HG02571 (cell line): ENCODE data around the gene GNL2.
"Not testable (repeated sequence)": the region's sequence is repeated elsewhere in the genome, so short reads cannot be mapped to it uniquely, and the experiment has no call there.

Experiments
- ATAC-seq: cut with Tn5 transposase; IDR thresholded peaks from one replicate; pipeline ENCODE4 v1.9.1; 2021; ENCODE audit warnings: mild to moderate bottlenecking, moderate library complexity; ENCODE audit not compliant: unreplicated experiment

The GNL2 gene

DNA sequence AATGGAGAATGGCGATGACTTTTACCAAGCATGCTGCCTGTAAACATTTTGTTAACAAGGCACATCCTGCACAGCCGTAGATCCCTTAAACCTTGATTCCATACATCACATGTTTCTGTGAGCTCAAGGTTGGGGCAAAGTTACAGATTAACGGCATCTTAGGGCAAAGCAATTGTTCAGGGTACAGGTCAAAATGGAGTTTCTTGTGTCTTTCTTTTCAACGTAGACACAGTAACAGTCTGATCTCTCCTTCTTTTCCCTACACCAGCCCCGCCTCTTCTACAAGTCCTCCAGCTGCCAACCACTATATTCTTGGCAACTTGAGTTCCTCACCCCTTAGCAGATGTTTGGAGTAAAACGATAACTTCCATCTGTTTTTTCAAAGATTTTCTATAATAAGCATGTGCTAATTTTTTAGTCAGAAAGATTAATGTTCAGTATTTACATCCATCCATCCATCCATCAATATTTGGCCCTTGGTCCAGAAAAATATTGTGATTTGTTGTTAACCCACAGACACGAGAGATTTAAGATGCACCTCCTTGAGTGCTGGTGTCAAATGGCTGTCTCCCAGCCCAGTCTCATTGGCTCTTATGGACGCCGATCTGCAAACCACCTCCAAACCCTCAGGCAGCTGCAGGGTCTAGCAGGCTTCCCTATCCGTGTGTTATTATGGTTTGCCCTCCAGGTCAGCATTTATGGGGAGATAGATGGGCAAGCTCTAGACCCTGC, 35.2 kb downstream of the GNL2 start:
- no peak for ATAC-seq

DNA sequence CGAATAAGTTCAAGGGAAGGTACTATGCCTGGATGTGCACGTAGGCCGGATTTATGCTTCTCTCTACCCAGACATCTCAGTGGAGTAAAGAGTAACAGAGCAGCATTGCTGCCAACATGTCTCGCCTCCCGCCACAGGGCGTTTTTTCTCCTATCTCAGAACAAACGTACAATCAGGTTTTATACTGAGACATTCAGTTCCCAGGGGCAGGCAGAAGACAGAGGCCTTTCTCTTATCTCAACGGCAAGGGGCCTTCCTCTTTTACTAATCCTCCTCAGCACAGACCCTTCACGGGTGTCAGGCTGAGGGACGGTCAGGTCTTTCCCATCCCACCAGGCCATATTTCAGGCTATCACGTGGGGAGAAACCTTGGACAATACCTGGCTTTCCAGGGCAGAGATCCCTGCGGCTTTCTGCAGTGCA, 35.8 kb downstream of the GNL2 start:
- not testable (repeated sequence) for ATAC-seq

DNA sequence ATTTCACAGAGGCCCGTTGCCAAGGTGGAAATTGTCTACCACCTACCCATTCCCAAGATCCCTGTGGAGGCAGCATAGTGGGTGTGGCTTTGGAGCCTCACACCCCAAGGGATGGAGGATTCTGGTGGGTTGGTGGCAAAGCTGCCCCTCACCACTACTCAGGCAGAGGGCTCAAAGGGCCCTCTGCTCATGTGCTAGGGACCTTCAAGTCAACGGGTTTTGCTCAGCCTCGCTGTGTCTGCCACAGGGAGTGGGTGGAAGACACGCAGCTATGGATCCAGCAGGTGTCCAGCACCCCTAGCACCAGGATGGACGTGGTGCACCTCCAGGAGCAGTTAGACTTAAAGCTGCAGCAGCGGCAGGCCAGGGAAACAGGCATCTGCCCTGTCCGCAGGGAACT, 36.7 kb downstream of the GNL2 start:
- ATAC-seq: no peak

DNA sequence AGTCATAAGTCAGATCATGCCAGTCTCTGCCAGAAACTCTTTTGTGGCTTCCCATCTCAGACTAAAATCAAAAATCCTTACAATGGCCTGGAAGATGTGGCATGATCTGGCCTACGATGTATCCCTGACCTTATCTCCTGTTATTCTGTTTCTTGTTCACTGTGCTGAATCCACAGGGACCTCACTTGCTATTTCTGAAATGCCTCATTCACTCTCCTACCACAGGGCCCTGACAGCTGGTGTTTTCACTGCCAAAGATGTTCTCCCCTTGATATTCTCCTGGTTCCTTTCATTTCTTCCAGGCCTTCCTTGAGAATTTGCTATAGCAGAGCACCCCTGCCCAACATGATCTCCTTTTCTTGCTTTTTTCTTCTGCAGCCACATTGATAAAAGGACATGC, 37.3 kb downstream of the GNL2 start:
- no peak for ATAC-seq

DNA sequence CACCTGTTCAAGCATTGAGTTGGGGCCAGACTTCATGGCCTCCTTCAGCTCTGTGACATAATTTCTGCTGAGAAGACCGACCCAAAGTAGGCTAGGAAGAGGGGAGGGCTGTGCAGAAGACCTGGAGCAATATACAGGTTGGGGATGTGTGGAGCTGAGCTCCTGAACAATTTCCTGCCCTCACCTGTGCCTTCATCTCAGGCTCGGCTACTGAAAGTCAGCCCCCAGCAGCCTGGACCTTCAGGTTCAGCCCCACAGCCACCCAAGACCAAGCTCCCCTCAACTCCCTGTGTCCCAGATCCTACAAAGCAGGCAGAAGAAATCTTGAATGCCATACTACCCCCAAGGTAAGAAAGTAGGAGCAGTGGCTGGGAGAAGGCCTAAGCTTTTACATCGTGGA, 38.3 kb downstream of the GNL2 start:
- no peak for ATAC-seq

DNA sequence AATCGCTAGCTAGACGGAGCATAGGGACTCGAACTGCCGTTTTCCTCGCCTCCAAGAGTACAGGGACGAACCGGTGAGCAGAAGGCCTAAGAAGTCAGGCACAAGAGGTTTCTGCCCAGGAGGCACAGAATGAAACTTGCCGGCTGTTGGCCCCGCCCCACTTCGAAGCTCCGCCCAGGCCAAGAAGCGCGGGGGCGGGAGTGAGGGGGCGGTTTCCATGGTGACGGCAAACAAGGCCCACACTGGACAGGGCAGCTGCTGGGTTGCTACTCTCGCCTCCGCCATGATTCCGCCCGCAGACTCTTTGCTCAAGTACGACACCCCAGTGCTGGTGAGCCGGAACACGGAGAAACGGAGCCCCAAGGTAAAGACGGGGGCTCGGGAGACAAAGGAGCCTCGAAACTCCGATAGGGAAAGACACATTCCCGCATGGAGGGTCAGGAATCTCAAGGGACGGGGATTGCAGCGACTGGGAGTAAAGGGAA, 39.0 kb downstream of the GNL2 start, which contains the start of gene DNALI1:
TSS of gene DNALI1 (plus strand) at position 229 of the 485 bp plus-strand sequence. CDS start at position 284, 55 bp downstream.
- no peak for ATAC-seq

DNA sequence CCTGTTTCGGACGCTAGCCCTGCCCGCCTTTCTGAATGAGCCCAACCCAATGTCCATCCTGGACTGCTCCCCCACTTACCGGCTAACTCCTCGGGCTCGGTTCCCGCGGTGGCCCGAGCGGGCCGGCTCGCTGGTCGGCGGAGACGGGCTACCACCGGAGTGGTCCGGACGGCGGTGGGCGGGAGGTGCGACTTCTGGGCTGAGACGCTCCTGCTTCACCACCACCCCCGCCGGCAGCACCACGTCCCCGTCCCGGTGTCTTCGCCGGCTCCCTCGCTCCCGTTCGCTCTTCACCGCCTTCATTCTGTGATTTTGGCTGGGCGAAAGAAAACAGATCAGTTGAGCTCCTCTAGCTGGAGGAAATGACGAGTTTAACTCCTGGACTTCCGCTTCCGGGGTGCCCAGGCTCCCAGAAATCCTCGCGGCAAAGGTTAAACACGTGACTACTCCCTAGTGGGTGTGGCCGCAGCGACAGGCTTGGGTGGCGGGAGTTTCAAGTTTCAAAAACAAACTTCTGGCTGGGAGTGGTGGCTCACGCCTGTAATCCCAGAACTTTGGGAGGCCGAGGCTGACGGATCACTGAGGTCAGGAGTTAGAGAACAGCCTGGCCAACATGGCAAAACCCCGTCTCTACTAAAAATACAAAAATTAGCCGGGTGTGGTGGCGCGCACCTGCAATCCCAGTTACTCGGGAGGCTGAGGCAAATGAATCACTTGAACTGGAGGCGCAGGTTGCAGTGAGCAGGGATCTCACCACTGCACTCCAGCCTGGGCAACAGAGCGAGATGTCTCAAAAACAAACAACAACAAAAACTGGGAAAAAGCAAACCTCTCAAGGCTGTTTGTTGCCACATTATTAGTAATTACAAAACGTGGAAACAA, 41.6 kb downstream of the GNL2 start, which contains the start of gene SNIP1:
TSS of gene SNIP1 (minus strand) at position 367 of the 882 bp plus-strand sequence. CDS start at position 303, 64 bp downstream.
- ATAC-seq: peak; percentile 85

DNA sequence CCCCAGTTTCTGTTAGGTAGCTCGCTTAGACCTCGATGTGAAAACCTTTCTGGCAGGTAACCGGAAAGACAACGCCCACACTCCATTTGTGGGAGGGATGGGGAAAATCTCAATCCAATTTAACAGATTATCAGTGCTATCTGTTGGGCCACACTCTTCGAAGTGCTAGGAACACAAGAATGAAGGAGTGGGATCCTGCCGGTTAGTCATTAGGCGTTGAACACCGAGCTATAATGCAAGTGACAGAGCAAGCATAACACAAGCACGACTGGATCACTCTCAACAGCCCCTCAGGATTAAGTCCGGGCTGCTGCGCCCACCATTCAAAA, 42.2 kb downstream of the GNL2 start:
- ATAC-seq: no peak

DNA sequence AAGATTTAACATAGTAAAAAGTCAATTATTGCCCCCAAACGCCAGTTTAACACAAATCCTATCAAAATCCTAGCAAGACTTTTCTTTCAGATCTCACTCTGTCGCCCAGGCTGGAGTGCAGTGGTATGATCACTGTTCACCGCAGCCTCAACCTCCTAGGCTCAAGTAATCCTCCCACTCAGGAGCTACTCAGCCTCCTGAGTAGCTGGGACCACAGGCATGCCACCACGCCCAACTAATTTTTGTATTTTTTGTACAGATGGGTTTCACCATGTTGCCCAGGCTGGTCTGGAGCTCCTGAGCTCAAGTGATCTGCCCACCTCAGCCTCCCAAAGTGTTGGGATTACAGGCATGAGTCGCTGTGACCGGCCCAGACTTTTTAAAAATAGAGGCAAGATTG, 46.4 kb downstream of the GNL2 start:
- no peak for ATAC-seq

DNA sequence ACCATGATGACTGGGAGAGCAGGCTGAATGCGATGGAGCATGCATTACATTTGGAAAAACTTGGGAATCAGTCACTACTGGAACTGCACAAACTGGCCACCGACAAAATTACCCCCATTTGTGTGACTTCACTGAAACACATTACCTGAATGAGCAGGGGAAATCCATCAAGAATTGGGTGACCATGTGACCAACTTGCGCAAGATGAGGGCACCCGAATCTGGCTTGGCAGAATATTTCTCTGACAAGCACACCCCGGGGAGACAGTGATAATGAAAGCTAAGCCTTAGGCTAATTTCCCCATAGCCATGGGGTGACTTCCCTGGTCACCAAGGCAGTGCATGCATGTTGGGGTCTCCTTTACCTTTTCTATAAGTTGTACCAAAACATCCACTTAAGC, 50.7 kb downstream of the GNL2 start:
- no peak for ATAC-seq

DNA sequence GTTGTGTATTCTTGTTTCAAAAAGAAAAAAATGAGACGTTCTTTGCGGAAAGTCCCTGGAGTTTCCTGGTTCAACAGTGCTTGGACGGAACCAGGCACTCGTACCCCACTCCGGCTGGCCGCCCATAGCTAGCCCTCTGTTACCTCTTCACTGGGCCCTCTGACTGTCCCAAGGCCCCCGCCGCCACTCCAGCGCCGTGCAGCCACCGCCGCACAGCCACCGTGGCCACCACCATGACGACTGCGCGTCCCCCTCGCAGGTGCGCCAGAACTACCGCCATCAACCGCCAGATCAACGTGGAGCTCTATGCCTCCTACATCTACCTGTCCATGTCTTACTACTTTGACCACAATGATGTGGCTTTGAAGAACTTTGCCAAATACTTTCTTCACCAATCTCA, 51.2 kb downstream of the GNL2 start:
- no peak for ATAC-seq

DNA sequence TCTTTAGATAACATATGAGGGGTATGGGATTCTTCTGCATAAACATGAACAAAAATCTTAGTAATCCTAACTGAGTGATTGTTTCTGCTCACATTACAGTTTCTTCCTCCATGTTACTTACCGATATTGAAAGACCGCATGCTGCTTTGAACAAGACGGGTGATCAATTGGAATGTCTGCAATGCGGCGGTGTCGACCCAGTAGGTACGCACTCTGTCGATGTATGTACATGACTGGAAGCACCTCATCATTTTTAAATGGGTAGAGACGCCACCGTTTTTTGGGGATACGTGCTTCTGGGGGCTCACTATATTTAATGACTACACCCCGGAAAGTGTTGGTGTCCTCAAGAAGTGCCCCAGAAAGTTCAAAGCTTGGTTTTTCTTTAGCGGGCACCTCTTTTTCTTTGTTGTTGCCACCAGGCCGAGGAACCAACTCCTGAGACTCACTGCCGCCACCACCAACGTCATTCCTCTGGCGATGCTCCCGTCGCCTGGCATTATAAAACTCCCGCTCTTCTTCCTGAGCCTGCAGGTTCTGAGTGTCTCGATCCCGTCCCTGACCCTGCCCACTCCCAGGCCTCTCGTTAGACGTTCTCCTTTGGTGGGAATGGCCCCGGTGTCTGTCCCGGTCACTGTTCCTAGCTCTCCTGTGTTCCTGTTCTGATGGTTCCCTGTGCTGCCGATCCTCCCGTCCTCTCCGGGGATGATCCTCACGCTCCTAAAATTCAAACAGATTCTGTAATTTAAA, 55.5 kb downstream of the GNL2 start:
- ATAC-seq: no peak

DNA sequence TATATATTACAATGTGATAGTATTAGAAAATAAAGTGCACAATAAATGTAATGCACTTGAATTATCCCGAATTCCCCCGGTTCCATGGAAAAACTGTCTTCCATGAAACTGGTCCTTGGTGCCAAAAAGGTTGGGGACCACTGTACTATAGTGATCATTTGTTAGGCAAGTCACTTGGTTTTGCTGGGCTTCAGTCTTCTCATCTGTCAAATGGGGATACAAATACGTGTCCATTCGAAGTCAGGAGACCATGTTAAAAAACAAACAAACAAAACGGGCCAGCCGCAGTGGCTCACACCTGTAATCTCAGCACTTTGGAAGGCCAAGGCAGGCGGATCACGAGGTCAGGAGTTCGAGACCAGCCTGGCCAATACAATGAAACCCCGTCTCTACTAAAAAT, 56.6 kb downstream of the GNL2 start:
- not testable (repeated sequence) for ATAC-seq

DNA sequence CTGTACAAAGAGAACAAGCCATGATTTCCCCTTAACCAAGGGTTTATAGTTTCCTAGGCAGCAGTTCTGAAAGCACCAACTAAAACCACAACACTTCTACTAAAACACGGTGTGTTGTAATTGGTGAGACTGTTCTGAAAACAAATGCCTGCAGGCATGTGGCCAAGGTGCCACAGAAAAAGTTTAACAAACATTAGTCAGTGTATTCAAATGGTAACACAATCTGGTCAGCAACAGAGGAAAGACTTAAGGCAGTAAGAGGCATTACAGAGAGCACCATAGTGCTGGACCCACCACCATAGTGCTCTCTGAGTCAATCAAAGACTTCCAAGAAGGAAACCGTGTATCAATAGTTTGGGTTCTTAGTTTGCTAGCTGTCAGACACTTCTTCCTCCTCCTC, 58.4 kb downstream of the GNL2 start:
- ATAC-seq: no peak

DNA sequence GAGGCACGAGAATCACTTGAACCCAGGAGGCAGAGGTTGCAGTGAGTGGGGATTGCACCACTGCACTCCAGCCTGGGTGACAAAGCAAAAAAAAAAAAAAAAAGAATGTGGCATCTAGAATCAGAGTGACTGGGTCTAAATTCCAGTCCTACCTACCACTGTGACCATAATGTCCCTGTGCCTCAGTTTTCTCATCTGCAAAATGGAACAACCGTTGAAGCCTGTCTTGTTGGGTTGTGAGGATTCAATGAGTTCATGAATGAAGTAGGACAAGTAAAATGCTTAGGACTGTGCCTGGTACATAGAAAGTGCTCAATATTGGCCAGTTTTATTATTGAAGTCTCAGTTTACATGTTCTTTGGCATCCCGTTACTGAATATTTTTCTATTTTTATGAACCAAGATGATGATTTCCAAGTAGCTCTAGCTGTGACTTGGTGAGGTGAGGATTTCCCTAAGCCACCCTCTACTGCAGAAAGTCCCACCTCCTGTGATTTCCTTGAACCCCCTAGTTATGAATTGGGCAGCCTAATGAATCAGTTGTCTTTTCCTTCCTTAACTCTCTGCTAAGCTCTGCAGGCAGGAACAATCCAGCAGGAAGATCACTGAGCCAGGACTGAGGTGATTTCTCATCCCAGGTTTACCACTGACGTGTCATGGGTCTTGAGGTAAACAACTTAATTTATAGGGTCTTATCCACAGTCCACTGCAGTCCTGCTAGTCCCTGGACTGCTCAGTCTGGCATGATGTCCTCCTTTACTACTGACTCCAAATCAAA, 62.2 kb downstream of the GNL2 start:
- ATAC-seq: no peak

DNA sequence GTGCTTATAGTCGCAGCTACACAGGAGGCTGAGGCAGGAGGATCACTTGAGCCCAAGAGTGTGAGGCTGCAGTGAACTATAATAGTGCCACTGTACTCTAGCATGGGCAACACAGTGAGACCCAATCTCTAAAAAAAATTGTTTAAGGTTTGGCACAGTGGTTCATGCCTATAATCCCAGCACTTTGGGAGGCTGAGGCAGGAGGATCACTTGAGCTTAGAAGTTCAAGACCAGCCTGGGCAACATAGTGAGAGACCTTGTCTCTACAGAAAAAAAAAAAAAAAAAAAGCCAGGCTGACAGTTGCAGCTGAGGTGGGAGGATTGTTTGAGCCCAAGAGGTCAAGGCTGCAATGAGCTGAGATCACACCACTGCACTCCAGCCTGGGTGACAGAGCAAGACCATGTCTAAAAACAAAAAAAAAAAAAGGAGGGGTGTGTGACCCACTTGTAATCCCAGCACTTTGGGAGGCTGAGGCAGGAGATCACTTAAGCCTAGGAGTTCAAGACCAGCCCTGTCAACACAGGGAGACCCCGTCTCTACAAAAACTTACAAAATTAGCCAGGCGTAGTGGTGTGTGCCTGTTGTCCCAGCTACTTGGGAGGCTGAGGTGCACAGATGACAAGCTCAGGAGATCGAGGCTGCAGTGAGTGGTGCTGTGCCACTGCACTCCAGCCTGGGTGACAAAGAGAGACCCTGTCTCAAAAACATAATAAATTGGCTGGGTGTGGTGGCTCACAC, 63.1 kb downstream of the GNL2 start:
- not testable (repeated sequence) for ATAC-seq

DNA sequence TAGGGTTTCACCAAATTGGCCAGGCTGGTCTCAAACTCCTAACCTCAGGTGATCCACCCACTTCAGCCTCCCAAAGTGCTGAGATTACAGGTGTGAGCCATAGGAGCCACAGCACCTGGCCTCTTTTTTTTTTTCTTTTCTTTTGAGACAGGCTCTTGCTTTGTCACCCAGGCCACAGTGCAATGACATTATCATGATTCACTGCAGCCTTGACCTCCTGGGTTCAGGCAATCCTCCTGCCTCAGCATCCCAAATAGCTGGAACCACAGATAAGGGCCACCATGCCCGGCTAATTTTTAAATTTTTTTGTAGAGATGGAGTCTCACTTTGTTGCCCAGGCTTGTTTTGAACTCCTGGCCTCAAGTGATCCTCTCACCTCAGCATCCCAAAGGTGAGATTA, 65.8 kb downstream of the GNL2 start:
- ATAC-seq: not testable (repeated sequence)

DNA sequence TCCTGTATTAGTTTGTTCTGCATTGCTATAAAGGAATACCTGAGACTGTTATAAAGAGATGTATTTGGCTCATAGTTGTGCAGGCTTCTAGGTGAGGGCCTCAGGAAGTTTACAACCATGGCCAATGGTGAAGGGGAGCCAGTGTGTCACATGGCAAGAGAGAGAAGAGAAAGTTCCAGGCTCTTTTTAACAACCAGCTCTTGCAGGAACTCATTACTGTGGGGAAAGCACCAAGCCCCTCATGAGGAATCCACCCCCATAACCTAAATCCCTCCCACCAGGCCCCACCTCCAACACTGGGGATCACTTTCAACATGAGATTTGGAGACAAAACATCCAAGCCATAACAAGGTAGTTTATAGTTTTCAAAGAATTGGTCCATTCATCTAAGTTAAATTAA, 76.1 kb downstream of the GNL2 start:
- ATAC-seq: no peak

DNA sequence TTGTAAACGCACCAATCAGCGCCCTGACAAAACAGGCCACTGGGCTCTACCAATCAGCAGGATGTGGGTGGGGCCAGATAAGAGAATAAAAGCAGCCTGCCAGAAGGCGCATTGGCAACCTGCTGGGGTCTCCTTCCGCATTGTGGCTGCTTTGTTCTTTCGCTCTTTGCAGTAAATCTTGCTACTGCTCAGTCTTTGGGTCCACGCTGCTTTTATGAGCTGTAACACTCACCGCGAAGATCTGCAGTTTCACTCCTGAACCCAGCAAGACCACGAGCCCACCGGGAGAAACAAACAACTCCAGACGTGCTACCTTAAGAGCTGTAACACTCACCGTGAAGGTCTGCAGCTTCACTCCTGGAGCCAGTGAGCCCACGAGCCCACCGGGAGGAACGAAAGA, 76.8 kb downstream of the GNL2 start:
- not testable (repeated sequence) for ATAC-seq

DNA sequence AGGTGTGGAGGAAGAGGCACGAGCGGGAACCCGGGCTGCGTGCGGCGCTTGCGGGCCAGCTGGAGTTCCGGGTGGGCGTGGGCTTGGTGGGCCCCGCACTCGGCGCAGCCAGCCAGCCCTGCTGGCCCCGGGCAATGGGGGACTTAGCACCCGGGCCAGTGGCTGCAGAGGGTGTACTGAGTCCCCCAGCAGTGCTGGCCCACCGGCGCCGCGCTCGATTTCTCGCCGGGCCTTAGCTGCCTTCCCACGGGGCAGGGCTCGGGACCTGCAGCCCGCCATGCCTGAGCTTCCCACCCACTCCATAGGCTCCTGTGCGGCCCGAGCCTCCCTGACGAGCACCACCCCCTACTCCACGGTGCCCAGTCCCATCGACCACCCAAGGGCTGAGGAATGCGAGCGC, 77.5 kb downstream of the GNL2 start:
- not testable (repeated sequence) for ATAC-seq
